ENCODE results near the gene TMEM132E.
A peak's percentile ranks its signal among the peaks of the same experiment; 100 is the strongest.

TMEM132E gene

GRCh38 chr17:34622862-34623623 lies 43.7 kb downstream of the TMEM132E start:
- no peak overlapping the region for H3K4me3 ChIP-seq (ENCODE audit: low read length)
- DNase-seq (ENCODE audit: low read depth, low spot score) = no peak

DNA sequence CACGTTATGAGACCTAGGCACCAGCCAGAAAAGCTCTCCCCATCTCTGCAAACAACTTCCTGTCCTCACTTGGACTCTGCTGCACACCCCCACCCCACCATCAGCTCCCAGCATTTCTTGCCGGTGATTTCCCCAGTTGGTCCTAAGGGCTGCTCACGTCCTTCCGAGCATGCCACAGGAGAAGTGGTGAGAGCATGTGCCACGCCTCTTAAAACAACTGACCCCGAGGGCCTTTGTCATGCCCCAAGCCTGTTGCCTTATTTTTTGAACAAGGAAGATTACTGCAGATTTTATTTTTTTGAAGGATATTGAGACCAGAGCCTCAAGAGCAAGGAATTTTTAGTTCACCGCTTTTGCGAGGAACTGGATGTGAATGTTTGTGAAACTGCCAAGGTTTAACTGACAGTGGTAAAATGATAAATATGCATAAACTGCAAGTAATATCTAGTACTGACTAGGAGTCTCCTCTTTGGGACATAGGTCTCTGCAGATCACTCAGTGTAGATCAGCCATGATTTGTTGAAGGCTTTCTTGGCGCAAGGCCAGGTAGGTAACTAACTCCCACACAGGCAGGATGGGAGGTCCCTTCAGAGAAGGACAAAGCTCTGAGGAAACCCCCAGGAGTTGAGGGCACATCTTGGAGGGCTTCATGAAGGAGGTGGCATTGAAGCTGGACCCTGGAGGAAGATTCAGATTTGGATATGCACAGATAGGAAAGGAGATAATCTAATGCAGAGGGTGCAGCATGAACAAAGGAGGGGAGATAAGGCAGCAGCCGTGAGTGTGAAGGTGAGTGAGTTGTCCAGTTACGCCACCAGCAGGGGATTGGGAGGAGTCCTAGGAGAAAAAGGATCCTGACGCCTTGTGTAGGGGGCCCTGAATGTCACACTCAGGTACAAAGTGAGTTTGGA lies 44.7 kb downstream of the TMEM132E start:
- H3K4me3 ChIP-seq (ENCODE audit: low read length) = no peak overlapping the region
- no peak for DNase-seq (ENCODE audit: low read depth, low spot score)

GRCh38 chr17:34624767-34625383 lies 45.5 kb downstream of the TMEM132E start:
- DNase-seq (ENCODE audit: low read depth, low spot score) = no peak
- H3K4me3 ChIP-seq (ENCODE audit: low read length) = no peak overlapping the region

GRCh38 chr17:34626121-34626681 lies 46.8 kb downstream of the TMEM132E start:
- H3K4me3 ChIP-seq (ENCODE audit: low read length) = no peak overlapping the region
- no peak for DNase-seq (ENCODE audit: low read depth, low spot score)

GRCh38 chr17:34628879-34629278 lies 49.5 kb downstream of the TMEM132E start:
- H3K4me3 ChIP-seq (ENCODE audit: low read length) = no peak overlapping the region
- no peak for DNase-seq (ENCODE audit: low read depth, low spot score)

- DNase-seq (ENCODE audit: low read depth, low spot score) = no peak
- H3K4me3 ChIP-seq (ENCODE audit: low read length) = no peak overlapping the region
These were observed 54.0 kb downstream of the TMEM132E start for GRCh38 chr17:34633351-34633750.

DNA sequence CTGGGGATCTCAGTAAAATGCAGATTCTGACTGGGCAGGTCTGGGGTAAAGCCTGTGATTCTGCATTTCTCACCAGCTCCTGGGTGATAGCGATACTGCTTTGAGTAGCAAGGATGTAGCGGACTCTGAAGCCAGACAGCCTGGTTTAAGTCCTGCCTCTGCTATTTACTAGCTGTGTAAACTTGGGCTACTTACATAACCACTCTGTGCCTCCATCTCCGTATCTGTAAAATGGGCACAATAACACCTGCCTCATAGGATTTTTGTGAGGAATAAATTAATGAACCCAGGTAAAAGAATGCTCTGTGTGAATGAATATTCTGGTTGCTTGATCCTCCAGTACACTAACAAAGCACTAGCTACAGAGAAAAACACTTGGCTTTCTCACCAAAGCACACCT lies 54.4 kb downstream of the TMEM132E start:
- no peak for DNase-seq (ENCODE audit: low read depth, low spot score)
- H3K4me3 ChIP-seq (ENCODE audit: low read length) = no peak overlapping the region

GRCh38 chr17:34634551-34635160 lies 55.3 kb downstream of the TMEM132E start:
- no peak overlapping the region for H3K4me3 ChIP-seq (ENCODE audit: low read length)
- no peak for DNase-seq (ENCODE audit: low read depth, low spot score)

DNA sequence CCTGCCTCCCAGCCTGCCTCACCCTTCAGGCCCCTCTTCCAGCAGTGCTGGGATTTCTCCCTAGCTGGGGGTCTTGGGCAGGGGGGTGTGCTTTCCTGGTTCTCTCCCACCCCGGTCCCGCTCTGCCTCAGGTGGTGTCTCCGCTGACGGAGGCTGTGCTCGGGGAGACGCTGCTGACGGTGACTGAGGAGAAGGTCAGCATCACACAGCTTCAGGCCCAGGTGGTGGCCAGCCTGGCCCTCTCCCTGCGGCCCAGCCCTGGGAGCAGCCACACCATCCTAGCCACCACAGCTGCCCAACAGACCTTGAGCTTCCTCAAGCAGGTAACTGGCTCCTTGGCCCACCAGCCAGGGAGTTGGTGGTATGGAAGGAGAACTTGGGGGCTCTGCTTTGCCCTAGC lies 56.5 kb downstream of the TMEM132E start:
- H3K4me3 ChIP-seq (ENCODE audit: low read length) = no peak overlapping the region
- DNase-seq (ENCODE audit: low read depth, low spot score) = no peak

- H3K4me3 ChIP-seq (ENCODE audit: low read length) = no peak overlapping the region
- DNase-seq (ENCODE audit: low read depth, low spot score) = no peak
These were observed 57.7 kb downstream of the TMEM132E start for GRCh38 chr17:34637041-34637547.

DNA sequence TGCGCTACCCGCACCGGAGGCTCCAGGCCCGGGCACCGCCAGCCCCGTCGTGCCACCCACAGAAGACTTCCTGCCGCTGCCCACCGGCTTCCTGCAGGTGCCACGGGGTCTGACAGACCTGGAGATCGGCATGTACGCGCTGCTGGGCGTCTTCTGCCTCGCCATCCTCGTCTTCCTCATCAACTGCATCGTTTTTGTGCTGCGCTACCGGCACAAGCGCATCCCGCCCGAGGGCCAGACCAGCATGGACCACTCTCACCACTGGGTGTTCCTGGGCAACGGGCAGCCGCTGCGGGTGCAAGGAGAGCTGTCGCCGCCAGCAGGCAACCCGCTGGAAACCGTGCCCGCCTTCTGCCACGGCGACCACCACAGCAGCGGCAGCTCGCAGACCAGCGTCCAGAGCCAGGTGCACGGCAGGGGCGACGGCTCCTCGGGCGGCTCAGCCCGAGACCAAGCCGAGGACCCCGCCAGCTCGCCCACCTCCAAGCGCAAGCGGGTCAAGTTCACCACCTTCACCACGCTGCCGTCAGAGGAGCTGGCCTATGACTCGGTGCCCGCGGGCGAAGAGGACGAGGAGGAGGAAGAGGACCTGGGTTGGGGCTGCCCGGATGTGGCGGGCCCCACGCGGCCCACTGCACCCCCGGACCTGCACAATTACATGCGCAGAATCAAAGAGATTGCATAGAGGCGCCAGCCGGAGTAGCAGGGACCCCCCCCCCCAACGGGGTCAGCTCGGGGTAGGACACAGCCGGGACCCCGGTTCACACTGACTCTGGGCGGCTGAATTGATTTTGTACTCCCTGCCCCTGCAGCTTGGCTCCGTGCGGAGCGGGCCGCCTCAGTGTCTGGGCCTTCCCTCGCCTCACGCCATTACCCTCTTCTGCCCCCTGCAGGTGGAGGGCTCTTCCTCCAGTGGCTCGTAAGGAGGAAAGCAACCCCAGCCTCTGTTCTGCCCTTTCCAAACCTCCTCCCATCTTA lies 58.5 kb downstream of the TMEM132E start:
- H3K4me3 ChIP-seq (ENCODE audit: low read length) = peak overlapping the region; percentile 48
- DNase-seq (ENCODE audit: low read depth, low spot score) = peak; percentile 72

GRCh38 chr17:34638526-34639260 lies 59.3 kb downstream of the TMEM132E start:
- DNase-seq (ENCODE audit: low read depth, low spot score) = no peak
- H3K4me3 ChIP-seq (ENCODE audit: low read length) = no peak overlapping the region

- no peak for DNase-seq (ENCODE audit: low read depth, low spot score)
- H3K4me3 ChIP-seq (ENCODE audit: low read length) = no peak overlapping the region
These were observed 60.5 kb downstream of the TMEM132E start for GRCh38 chr17:34639706-34640425.

- no peak for DNase-seq (ENCODE audit: low read depth, low spot score)
- H3K4me3 ChIP-seq (ENCODE audit: low read length) = no peak overlapping the region
These were observed 62.0 kb downstream of the TMEM132E start for GRCh38 chr17:34641368-34641767.

DNA sequence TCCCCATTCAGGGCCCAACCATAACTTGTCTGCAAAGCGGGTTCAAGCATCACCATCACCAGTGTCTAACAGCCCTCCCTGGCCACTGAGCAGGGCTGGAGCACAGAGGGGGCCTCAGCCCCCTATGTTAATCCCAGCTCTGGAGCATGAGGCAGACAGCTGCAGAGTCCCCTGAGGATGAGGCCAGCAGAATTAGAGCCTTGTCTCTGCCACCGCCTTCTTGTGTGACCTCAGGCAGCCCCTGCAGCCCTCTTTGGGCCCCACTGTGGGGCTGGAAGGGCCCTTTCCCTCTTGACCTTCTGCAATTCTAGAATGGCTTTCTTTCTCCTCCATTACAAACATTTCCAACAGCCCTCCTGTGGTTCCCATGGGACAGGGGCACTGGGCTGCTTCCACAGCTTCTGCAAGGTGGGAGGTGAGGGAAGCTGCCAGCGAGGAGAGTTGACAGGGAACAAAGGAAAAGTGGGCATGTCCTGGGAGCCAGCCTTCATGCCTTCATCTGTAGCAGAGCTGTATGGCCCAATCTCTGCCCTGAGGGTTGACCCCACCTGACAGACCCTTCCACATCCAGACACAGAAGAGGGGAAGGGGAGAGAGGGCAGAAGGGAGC lies 65.7 kb downstream of the TMEM132E start:
- no peak overlapping the region for H3K4me3 ChIP-seq (ENCODE audit: low read length)
- DNase-seq (ENCODE audit: low read depth, low spot score) = no peak

- DNase-seq (ENCODE audit: low read depth, low spot score) = no peak
- H3K4me3 ChIP-seq (ENCODE audit: low read length) = no peak overlapping the region
These were observed 66.2 kb downstream of the TMEM132E start for GRCh38 chr17:34645594-34645993.

Data from Jurkat, Clone E6-1 (cell line).